Stimulated activated CD8-positive, alpha-beta memory T cell treated with anti-CD3 and anti-CD28 coated beads, Interleukin-4, amount 100 ng/mL, for 4 hours (primary cell): ENCODE data around the gene LIMS2.

Experiments used
- DNase-seq, 2 donors: peaks; one replicate each; pipeline ENCODE4 v3.0.0-alpha.2; 2020; ENCODE audit warnings: low read depth in 2 of 2, low spot score in 1 of 2

Gene LIMS2

DNA sequence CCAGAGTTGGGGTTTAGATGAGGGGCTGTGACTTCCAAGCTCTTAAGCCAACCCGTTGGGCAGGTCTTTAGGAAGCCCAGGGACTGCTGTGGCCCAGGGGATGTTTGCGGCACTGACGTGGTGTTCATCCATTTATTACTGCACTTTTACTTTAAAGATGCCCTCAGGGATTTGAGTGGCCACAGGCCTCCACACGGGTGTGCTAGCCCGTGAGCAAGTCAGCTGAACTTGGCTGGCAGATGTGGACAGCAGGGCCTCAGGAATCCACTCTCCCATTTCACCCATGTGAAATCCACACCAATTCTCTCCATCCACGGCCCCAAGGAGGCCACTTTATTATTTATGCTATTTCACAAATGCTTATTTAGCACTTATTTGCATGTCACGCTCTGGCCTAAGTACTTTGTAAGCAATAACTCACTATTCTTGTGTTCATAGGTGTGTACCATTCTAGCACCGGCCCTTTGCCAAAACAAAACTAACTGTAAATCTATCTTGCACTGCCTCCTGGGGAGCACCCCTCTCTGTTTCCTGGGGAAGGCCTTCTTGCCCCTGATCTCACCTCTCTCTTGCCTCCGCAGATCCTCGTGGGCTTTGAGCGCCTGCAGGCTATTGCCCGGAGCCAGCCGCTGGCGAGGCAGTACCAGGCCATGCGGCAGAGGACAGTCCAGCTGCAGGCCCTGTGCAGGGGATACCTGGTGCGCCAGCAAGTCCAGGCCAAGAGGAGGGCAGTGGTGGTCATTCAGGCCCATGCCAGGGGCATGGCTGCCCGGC lies 68.5 kb downstream of the LIMS2 start:
- DNase-seq: no peak

GRCh38 chr2:127605691-127606263 lies 69.6 kb downstream of the LIMS2 start:
- no peak for DNase-seq

GRCh38 chr2:127604986-127605385 lies 70.3 kb downstream of the LIMS2 start:
- no peak for DNase-seq

GRCh38 chr2:127599211-127599610 lies 76.1 kb downstream of the LIMS2 start:
- no peak for DNase-seq

GRCh38 chr2:127598711-127599110 lies 76.6 kb downstream of the LIMS2 start:
- DNase-seq: no peak

- no peak for DNase-seq
Measured at GRCh38 chr2:127597984-127598380, 77.3 kb downstream of the LIMS2 start.

- no peak for DNase-seq
Measured at GRCh38 chr2:127597046-127597983, 78.0 kb downstream of the LIMS2 start.

DNA sequence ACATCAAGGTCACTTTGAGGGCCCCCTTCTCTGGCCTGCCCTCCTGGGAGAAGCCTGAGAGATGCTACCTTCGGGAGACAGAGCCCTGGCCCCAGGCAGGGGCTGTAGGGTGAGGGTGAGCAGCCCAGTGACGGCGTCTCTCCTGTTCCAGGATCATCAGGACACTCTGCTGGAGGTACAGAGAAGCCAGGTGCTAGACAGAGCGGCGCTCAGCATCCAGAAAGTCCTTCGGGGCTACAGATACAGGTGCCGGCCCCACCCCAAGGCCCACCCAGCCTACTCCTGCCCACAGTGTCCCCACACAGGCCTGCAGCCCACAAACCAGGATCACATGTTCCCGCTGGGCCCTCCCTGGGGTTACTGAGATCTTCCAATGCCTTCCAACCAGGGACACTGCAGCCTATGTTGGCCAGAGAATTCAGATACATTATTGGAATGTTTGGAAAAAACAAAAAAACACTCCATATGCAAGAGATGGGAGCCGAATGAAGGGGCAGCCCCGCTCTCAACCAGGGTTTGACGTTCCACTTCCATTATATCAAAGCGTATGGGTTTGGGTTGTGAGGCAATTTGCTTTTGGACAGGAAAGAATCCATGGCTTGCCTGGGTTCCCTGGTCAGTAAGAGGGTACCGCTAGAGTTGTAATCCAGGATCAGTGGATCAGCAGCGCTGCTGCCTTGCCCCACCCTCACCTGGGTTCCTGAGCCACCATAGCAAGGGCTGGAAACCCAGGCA lies 78.9 kb downstream of the LIMS2 start:
- no peak for DNase-seq

DNA sequence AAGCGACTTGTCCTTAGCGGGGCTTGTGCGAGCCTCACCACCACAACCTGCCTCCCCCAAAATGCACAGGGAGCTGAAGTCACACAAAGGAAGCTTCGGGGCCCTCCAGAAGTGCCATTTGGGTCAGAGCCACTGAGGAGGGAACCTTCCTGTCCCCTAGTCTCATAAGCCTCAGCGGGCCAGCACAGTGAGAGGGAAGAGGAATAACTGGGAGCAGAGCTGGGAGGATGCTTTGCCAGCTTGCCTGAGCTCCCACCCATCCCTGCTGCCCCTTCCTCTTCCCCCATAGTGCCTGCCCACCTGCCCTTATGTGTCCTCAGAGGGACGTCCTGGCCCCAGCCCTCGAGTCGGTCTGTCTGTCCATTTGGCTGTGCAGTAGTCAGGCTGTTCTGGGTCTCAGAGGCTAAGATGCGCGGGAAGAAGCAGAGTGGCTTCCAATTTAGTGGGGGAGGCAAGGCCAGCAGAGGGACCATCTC lies 81.2 kb downstream of the LIMS2 start:
- no peak for DNase-seq

DNA sequence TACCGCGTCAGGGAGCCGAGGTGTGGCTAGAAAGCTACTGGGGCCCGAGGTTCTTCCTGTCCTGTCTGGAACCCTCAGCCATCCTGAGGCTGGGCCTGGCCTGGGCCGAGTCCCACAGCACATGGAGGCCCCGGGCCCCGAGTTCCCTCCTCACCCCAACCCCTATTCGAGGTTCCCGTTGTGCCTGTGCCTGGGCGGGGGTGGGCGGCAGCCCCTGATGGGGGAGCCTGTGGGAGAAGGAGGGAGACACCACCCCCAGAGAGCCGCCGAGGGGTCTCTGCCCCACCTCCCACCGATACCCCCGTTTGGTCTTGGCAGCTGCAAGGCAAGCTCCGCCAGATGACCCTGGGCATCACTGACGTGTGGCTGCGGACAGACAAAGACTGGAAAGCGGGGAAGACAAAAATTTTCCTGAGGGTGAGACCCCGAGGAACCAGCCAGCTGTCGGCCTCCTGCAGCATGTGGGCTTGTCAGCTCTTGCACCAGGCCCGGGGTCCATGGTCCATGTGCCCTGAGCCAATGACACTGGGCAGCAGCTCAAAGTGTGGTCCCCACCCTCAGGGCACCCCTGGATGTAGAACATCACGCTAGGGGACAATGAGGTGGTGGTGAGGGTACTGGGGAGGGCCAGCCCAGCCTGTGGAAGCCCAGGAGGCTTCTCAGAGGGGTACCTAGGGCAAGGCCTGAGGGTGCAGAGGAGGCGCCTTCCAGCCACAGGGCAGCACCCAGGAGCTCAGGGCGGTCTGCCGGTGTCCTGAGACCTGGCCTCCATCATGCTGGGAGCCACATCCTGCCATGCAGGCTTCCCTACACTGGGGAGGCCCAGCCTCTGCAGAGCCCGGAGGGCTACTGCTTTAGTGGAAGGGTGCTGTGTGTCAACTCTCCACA lies 81.9 kb downstream of the LIMS2 start:
- DNase-seq: no peak

- no peak for DNase-seq
Measured at GRCh38 chr2:127592761-127593227, 82.5 kb downstream of the LIMS2 start.

DNA sequence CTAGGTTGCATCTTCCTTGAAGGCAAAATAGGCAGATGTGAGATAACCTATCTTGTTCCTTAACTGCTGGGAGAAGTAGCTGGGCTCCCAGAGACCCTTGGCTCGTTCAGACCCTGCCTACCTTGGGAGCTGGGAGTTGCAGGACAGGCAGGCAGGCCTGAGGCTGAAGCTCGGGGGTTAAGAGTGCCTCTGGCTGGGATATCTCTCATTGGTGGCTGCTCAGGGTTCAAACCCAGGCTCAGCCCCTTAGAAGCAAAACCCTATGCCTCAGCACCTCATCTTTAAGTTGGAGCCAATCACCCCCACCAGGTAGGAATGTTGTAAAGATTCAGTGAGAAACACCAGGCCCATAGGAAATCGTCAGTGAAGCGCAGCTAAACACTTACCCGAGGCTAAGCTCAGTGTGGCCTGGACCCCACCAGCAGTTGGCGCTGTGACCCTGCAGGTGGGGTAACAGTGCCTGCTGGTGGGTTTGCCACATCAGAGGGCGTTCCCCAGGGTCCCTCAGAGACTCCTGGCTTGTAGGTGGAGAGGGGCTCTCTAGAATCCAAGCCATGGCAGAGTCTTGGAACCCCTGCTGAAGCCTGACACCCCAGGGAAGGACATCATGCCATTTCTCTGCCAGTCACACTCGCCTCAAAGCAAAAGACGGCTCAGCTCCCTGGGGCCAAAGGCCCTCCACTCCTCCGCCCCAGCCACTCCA lies 84.0 kb downstream of the LIMS2 start:
- peak; percentile 17 to 18 for DNase-seq

DNA sequence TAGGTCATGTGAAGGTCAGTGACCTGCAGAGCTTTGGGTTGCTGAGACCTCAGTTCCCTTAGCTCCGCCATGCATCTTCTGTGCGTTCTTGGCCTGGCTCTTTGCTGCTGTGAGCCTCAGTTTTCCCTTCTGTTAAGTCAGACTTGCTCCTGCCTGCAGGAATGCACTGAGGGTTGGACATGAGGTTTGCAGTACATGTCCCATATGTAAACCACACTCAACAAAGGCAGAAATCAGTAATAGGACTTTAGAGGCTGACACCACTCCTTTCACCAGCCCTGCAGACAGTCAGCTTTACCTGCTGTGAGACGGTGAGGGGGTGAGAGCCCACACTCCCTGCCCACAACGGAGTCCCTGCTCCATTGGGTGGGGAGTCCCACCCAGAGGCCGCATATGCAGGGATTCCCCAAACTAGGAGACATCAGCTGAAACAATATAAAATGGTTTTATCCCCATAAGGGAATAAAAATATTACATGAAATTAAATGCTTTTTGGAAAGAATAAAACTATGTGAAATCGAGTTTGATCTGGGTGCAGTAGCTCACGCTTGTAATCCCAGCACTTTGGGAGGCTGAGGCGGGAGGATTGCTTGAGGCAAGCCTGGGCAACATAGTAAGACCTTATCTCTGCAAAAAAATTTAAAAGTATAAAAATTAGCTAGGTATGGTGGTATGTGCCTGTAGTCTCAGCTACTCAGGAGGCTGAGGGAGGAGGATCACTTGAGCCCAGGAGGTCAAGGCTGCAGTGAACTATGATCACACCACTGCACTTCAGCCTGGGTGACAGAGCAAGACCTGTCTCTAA lies 84.7 kb downstream of the LIMS2 start:
- DNase-seq: no peak

DNA sequence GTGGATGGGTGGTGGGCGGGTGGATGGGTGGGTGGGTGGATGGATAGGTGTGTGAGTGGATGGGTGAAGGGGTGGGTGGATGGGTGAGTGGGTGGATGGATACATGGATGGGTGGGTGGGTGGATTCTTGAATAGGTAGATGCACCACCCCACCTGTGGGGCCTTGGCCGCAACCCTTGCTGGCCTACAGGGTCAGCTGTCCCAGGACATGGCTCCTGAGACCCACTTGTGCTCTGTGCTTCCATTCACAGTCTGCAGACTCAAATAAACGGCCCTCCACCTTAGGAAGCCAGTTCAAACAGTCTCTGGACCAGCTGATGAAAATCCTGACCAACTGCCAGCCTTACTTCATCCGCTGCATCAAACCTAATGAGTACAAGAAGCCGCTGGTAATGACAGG lies 85.5 kb downstream of the LIMS2 start:
- no peak for DNase-seq

DNA sequence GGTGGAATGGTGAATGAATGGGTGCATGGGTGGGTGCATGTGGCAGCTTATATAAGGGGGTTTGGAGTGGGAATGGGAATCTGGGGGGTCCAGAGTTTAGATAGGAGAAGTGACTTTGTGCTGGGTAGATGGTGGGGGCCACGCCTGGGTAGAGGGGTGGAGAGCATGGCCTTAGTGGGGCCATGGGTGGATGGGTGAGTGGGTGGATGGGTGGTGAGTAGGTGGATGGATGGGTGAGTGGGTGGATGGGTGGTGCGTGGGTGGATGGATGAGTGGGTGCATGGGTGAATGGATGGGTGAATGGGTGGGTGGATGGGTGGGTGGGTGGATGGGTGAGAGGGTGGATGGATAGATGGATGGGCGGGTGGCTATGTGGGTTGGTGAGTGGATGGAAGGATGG lies 86.0 kb downstream of the LIMS2 start:
- no peak for DNase-seq
